Stimulated activated CD4-positive, alpha-beta T cell treated with anti-CD3 and anti-CD28 coated beads, Interleukin-4, amount 100 ng/mL, for 1 hour (primary cell): ENCODE data around the gene SEC14L5.
"Not testable (repeated sequence)": the region's sequence is repeated elsewhere in the genome, so short reads cannot be mapped to it uniquely, and the experiment has no call there.

Experiments
- DNase-seq: peaks from one replicate; pipeline ENCODE4 v3.0.0-alpha.2; 2020

Gene SEC14L5

GRCh38 chr16:4931381-4931780 lies 26.7 kb upstream of the SEC14L5 start:
- DNase-seq: no peak

GRCh38 chr16:4933433-4933832 lies 24.7 kb upstream of the SEC14L5 start:
- DNase-seq: no peak

GRCh38 chr16:4933871-4934395 lies 24.2 kb upstream of the SEC14L5 start:
- no peak for DNase-seq

GRCh38 chr16:4934591-4934990 lies 23.5 kb upstream of the SEC14L5 start:
- DNase-seq: no peak

- DNase-seq: no peak
These were observed 22.8 kb upstream of the SEC14L5 start for GRCh38 chr16:4935241-4935855.

GRCh38 chr16:4936181-4936990 lies 21.7 kb upstream of the SEC14L5 start:
- no peak for DNase-seq

- no peak for DNase-seq
These were observed 20.9 kb upstream of the SEC14L5 start, which contains the start of gene PPL for GRCh38 chr16:4936991-4937781. PPL (minus strand) TSS chr16:4937148; CDS start chr16:4937045, 103 bp downstream.

- no peak for DNase-seq
These were observed 20.1 kb upstream of the SEC14L5 start for GRCh38 chr16:4937782-4938682.

GRCh38 chr16:4938683-4939030 lies 19.5 kb upstream of the SEC14L5 start:
- DNase-seq: no peak

GRCh38 chr16:4940719-4941118 lies 17.4 kb upstream of the SEC14L5 start:
- DNase-seq: no peak

GRCh38 chr16:4942481-4942880 lies 15.6 kb upstream of the SEC14L5 start:
- DNase-seq: no peak

- DNase-seq: no peak
These were observed 13.5 kb upstream of the SEC14L5 start for GRCh38 chr16:4944333-4945281.

- no peak for DNase-seq
These were observed 12.3 kb upstream of the SEC14L5 start for GRCh38 chr16:4945560-4946502.

GRCh38 chr16:4946917-4947316 lies 11.2 kb upstream of the SEC14L5 start:
- no peak for DNase-seq

- DNase-seq: no peak
These were observed 10.2 kb upstream of the SEC14L5 start for GRCh38 chr16:4947722-4948503.

- no peak for DNase-seq
These were observed 9.0 kb upstream of the SEC14L5 start for GRCh38 chr16:4948903-4949766.

GRCh38 chr16:4949986-4950385 lies 8.1 kb upstream of the SEC14L5 start:
- no peak for DNase-seq

GRCh38 chr16:4951583-4951982 lies 6.5 kb upstream of the SEC14L5 start:
- not testable (repeated sequence) for DNase-seq
